Tibial nerve (tissue), 4 donors: Measurements from ENCODE around the gene JARID2. TPM values are rescaled to one million over a fixed set of nuclear protein-coding genes. Genes with fewer than 3 reads are reported as not detected.

Source experiments
- DNase-seq, 2 donors: peaks; one replicate each; pipeline ENCODE4 v3.0.0-alpha.2; 2019; ENCODE audit warnings: low spot score in 2 of 2
- H3K27ac ChIP-seq, 4 donors: fragments of 200-600 bp; sonication (generic) in 3 of 4; one replicate each; pipeline ENCODE4 v1.5.1; 2017 to 2019; ENCODE audit warnings: mild to moderate bottlenecking in 1 of 4
- H3K27me3 ChIP-seq, 2 donors: fragments of 200-600 bp; sonication (generic) in 1 of 2; one replicate each; pipeline versions ENCODE4 v1.5.1 to v1.6.0; 2017 to 2019
- H3K36me3 ChIP-seq, 3 donors: fragments of 200-600 bp; sonication (generic); one replicate each; pipeline ENCODE4 v1.5.1; 2018 to 2019
- H3K4me1 ChIP-seq, 4 donors: fragments of 200-600 bp; sonication (generic) in 3 of 4; one replicate each; pipeline ENCODE4 v1.5.1; 2017 to 2019
- H3K4me3 ChIP-seq, 4 donors: fragments of 200-600 bp; sonication (generic) in 3 of 4; one replicate each; pipeline ENCODE4 v1.5.1; 2017 to 2019; ENCODE audit warnings: mild to moderate bottlenecking in 1 of 4, moderate library complexity in 1 of 4
- H3K9me3 ChIP-seq, 4 donors: fragments of 200-600 bp; sonication (generic) in 3 of 4; one replicate each; pipeline ENCODE4 v1.5.1; 2017 to 2019
- CTCF ChIP-seq, 5 experiments: fragments of 200-600 bp in 3 of 5; fragments of 450-650 bp in 2 of 5; sonication (generic) in 3 of 5; IDR thresholded peaks; one replicate each; pipeline ENCODE4 v1.5.1; 2016 to 2019; ENCODE audit warnings: antibody characterized with exemption in 5 of 5, mild to moderate bottlenecking in 3 of 5, moderate library complexity in 2 of 5
- EP300 ChIP-seq, 2 donors: sonication (generic); formaldehyde crosslinking; IDR thresholded peaks; one replicate each; pipeline ENCODE4 v1.6.1; 2017; ENCODE audit warnings: antibody characterized with exemption in 2 of 2, mild to moderate bottlenecking in 1 of 2
- POLR2A ChIP-seq, 2 donors: fragments of 450-650 bp; IDR thresholded peaks; one replicate each; pipeline ENCODE4 v1.6.1; 2017; ENCODE audit warnings: antibody characterized with exemption in 2 of 2, mild to moderate bottlenecking in 2 of 2, moderate library complexity in 2 of 2
- WGBS, 2 donors: methylation state at CpG; one replicate each; pipeline ENCODE4 v1.1.5; 2018; 5-methylcytosine and 5-hydroxymethylcytosine counted together
- total RNA-seq, 4 donors: library from RNA; depleted of rRNA; stranded (reverse); fragments of >200 nt; gene quantifications; one replicate each; pipeline ENCODE4 v1.1.0, GENCODE V29; 2016

The JARID2 gene
- total RNA-seq, 4 donors from 2014 or later: 9.0 to 26.1 (median 9.8) TPM

- TF ChIP-seq CTCF (IDR thresholded peaks at IDR 0.05) (no peak), POLR2A (IDR thresholded peaks at IDR 0.05) (no peak), EP300 (IDR thresholded peaks at IDR 0.05) (no peak)
- H3K9me3 ChIP-seq: no peaks in the 10 kb centered on the region
- H3K4me3 ChIP-seq: no peak overlapping the region
- 93 to 94% methylated on average over 9 of the region's 9 CpGs for WGBS, 2 donors
- no peaks in the 10 kb centered on the region for H3K27me3 ChIP-seq
- H3K27ac ChIP-seq: no peak overlapping the region
- peaks cover 0 to 16% (median 7%) of the 10 kb centered on the region in 4 donors for H3K4me1 ChIP-seq
- no peak for DNase-seq
- no peaks in the 10 kb centered on the region for H3K36me3 ChIP-seq
These were observed 112.9 kb downstream of the JARID2 start for GRCh38 chr6:15358579-15359327.

- Histone ChIP-seq H3K4me3 (no peak overlapping the region), H3K9me3 (no peaks in the 10 kb centered on the region), H3K4me1 (peaks cover 0 to 16% (median 7%) of the 10 kb centered on the region in 4 donors), H3K27me3 (no peaks in the 10 kb centered on the region), H3K36me3 (no peaks in the 10 kb centered on the region), H3K27ac (no peak overlapping the region)
- TF ChIP-seq CTCF (IDR thresholded peaks at IDR 0.05) (no peak), POLR2A (IDR thresholded peaks at IDR 0.05) (no peak), EP300 (IDR thresholded peaks at IDR 0.05) (no peak)
- DNase-seq: no peak
- 80 to 88% methylated on average over 11 of the region's 11 CpGs for WGBS, 2 donors
These were observed 113.5 kb downstream of the JARID2 start for GRCh38 chr6:15359335-15359862.

GRCh38 chr6:15360300-15360699, 114.4 kb downstream of the JARID2 start:
- no peak overlapping the region for H3K4me3 ChIP-seq
- WGBS, 2 donors: 92 to 94% methylated on average over 9 of the region's 9 CpGs
- no peak overlapping the region for H3K27ac ChIP-seq
- no peaks in the 10 kb centered on the region for H3K9me3 ChIP-seq
- H3K4me1 ChIP-seq: peaks cover 0 to 24% (median 12%) of the 10 kb centered on the region in 4 donors
- H3K27me3 ChIP-seq: no peaks in the 10 kb centered on the region
- no peaks in the 10 kb centered on the region for H3K36me3 ChIP-seq
- no peak for TF ChIP-seq EP300 (IDR thresholded peaks at IDR 0.05)
- no peak for TF ChIP-seq POLR2A (IDR thresholded peaks at IDR 0.05)
- TF ChIP-seq CTCF (IDR thresholded peaks at IDR 0.05): no peak
- DNase-seq: no peak

- DNase-seq: no peak
- H3K27ac ChIP-seq: no peak overlapping the region
- no peaks in the 10 kb centered on the region for H3K27me3 ChIP-seq
- WGBS, 2 donors: 91 to 93% methylated on average over 3 of the region's 3 CpGs
- H3K9me3 ChIP-seq: no peaks in the 10 kb centered on the region
- H3K36me3 ChIP-seq: no peaks in the 10 kb centered on the region
- TF ChIP-seq CTCF (IDR thresholded peaks at IDR 0.05): no peak
- no peak for TF ChIP-seq POLR2A (IDR thresholded peaks at IDR 0.05)
- TF ChIP-seq EP300 (IDR thresholded peaks at IDR 0.05): no peak
- peaks cover 0 to 26% (median 17%) of the 10 kb centered on the region in 4 donors for H3K4me1 ChIP-seq
- H3K4me3 ChIP-seq: no peak overlapping the region
These were observed 115.3 kb downstream of the JARID2 start for GRCh38 chr6:15361197-15361596.
